ENCODE results near the gene TBC1D25. TPM values are rescaled to one million over a fixed set of nuclear protein-coding genes. Genes with fewer than 3 reads are reported as not detected.

TBC1D25 gene
- total and polyA plus RNA-seq, 2 experiments from 2014 or later, result 1.9 to 4.5 TPM

DNA sequence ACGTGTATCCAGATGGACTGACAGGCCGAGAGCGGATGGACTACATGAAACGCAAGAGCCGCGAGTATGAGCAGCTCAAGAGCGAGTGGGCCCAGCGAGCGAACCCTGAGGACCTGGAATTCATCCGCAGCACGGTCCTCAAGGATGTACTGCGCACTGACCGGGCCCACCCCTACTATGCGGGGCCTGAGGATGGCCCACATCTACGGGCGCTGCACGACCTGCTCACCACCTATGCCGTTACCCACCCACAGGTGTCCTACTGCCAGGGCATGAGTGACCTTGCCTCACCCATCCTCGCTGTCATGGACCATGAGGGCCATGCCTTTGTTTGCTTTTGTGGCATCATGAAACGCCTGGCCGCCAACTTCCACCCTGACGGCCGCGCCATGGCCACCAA, 20.1 kb downstream of the TBC1D25 start:
- H3K36me3 ChIP-seq (ENCODE audit: insufficient read depth), result no peaks in the 10 kb centered on the region
- H4K20me1 ChIP-seq (replicated peaks; ENCODE audit: insufficient read depth), result no peaks in the 10 kb centered on the region
- H3K9me3 Mint-ChIP-seq, result no peaks in the 10 kb centered on the region

More for the DNA sequence above, 20.1 kb downstream of the TBC1D25 start:
- Histone ChIP-seq H3K4me3 (no peak overlapping the region), H3K79me2 (replicated peaks; ENCODE audit: insufficient read depth) (no peaks in the 10 kb centered on the region), H3K4me2 (no peak overlapping the region), H3K27ac (ENCODE audit: low read depth) (no peak overlapping the region), H3K27me3 (ENCODE audit: insufficient read depth) (no peaks in the 10 kb centered on the region), H3K4me1 (ENCODE audit: insufficient read depth) (no peaks in the 10 kb centered on the region), H3F3A (replicated peaks; ENCODE audit: low read depth) (no peaks in the 10 kb centered on the region), H3K9me2 (ENCODE audit: insufficient read depth) (no peaks in the 10 kb centered on the region), H2AFZ (no peak overlapping the region)
- Mint-ChIP-seq H3K4me1 (peaks cover 3% of the 10 kb centered on the region; the same call in 1 of the 3 replicates), H3K4me3 (no peak overlapping the region), H3K27ac (no peak overlapping the region), H3K27me3 (ENCODE audit: insufficient read depth, low read depth, poor library complexity) (no peaks in the 10 kb centered on the region), H3K36me3 (ENCODE audit: low read depth) (peaks cover 12% of the 10 kb centered on the region; the same call in 2 of the 3 replicates)
- DNase-seq (ENCODE audit: low spot score) (no peak), ATAC-seq (no peak)
- TF ChIP-seq ZNF331 (CRISPR knock-in tag; IDR thresholded peaks at IDR 0.05; ENCODE audit: low read depth) (no peak), ETS1 (IDR thresholded peaks at IDR 0.05) (no peak), POLR2AphosphoS5 (IDR thresholded peaks at IDR 0.05; ENCODE audit: low read depth) (no peak), NANOG (IDR thresholded peaks at IDR 0.05; ENCODE audit: borderline replicate concordance) (no peak), JUNB (IDR thresholded peaks at IDR 0.05; ENCODE audit: unreplicated experiment) (no peak), EZH2phosphoT487 (IDR thresholded peaks at IDR 0.05; ENCODE audit: unreplicated experiment) (no peak), CREB1 (CRISPR knock-in tag; IDR thresholded peaks at IDR 0.05; ENCODE audit: low read depth) (no peak), ZNF114 (CRISPR knock-in tag; IDR thresholded peaks at IDR 0.05) (no peak), ZNF462 (CRISPR knock-in tag; IDR thresholded peaks at IDR 0.05) (no peak), CTCF (conservative IDR thresholded peaks at IDR 0.05; ENCODE audit: low read depth in 2 of 2) (no peak), STAT1 (IDR thresholded peaks at IDR 0.05; ENCODE audit: unreplicated experiment) (no peak), EZH2 (IDR thresholded peaks at IDR 0.05; ENCODE audit: low read depth, unreplicated experiment) (no peak)
- TF ChIP-seq, protein P1, sequence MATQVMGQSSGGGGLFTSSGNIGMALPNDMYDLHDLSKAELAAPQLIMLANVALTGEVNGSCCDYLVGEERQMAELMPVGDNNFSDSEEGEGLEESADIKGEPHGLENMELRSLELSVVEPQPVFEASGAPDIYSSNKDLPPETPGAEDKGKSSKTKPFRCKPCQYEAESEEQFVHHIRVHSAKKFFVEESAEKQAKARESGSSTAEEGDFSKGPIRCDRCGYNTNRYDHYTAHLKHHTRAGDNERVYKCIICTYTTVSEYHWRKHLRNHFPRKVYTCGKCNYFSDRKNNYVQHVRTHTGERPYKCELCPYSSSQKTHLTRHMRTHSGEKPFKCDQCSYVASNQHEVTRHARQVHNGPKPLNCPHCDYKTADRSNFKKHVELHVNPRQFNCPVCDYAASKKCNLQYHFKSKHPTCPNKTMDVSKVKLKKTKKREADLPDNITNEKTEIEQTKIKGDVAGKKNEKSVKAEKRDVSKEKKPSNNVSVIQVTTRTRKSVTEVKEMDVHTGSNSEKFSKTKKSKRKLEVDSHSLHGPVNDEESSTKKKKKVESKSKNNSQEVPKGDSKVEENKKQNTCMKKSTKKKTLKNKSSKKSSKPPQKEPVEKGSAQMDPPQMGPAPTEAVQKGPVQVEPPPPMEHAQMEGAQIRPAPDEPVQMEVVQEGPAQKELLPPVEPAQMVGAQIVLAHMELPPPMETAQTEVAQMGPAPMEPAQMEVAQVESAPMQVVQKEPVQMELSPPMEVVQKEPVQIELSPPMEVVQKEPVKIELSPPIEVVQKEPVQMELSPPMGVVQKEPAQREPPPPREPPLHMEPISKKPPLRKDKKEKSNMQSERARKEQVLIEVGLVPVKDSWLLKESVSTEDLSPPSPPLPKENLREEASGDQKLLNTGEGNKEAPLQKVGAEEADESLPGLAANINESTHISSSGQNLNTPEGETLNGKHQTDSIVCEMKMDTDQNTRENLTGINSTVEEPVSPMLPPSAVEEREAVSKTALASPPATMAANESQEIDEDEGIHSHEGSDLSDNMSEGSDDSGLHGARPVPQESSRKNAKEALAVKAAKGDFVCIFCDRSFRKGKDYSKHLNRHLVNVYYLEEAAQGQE (IDR thresholded peaks at IDR 0.05; ENCODE audit: unreplicated experiment), result no peak

Measured in GM23338 (cell line).